Fibroblast of mammary gland (primary cell): ENCODE measurements around the gene AGMO.

Experiments
- DNase-seq: peaks from one replicate; pipeline ENCODE4 v3.0.0-alpha.2; 2010; ENCODE audit warnings: low read depth
- H3K4me3 ChIP-seq: 2 replicates; pipeline ENCODE4 v1.5.1; 2011; ENCODE audit warnings: low read depth, mild to moderate bottlenecking, low read length, moderate library complexity; ENCODE audit not compliant: control insufficient read depth
- TF ChIP-seq, protein P1 (sequence below): conservative IDR thresholded peaks from 2 replicates; pipeline ENCODE4 v1.5.1; 2011; ENCODE audit warnings: low read depth, low read length, inconsistent platforms; ENCODE audit not compliant: control insufficient read depth, insufficient read depth

Gene AGMO

DNA sequence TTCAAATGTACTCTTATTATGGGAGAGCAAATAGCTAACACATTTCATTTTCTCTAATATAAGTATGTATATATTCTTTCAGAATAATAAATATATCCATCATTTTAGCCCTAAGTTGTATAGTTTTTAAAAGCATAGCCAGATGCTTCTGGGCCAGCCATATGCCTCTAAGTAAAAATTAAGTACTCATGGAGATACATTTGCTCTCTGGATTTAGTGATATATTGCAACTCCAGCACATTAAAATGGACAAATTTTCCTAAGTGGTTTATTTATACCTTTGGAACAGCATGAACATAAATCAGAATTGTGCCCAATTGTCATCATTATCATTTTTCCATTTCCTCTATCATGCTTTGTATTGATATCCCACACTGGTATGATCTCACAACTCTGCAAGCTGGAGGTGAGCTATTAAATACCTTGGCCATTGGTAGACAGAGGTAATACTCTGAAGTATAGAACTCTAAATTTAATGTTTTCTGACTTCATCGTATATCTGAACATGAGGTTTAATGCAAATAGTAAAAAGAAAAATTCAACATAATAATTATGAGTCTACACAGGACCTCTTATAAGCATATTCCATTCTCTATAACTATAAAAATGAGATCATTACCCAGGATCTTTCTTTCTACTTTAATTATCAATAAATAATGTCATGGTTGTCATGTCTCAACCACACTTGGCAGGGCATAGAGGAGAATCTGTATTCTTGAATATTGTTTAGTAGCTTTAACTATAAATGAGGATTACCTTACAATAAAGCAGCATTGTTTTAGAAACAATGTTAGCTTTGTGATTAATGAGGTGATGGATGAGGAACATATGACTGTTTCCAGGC is 90.8 kb downstream of the AGMO start:
- DNase-seq: no peak

DNA sequence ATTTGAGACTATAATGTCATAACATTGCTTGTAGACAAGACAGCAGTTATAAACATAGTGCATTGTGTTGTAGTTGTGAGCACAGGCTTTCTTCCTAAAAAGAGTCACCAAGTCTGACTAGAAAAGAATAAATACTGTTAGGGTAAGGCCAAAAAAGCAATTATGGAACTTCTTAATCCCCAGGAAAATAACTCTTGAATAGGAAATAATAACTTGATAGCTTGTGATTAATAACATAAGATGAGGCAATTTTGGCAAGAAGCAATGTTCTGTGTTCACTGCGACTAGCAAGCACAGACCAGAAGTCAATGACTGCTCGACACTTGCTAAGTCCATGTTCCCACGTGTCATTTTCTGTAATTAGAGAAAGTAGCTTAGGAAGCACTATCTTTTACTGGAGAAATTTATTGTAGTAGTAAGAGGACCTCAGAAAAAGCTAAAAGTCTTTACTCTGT is 97.1 kb downstream of the AGMO start:
- TF ChIP-seq, protein P1, sequence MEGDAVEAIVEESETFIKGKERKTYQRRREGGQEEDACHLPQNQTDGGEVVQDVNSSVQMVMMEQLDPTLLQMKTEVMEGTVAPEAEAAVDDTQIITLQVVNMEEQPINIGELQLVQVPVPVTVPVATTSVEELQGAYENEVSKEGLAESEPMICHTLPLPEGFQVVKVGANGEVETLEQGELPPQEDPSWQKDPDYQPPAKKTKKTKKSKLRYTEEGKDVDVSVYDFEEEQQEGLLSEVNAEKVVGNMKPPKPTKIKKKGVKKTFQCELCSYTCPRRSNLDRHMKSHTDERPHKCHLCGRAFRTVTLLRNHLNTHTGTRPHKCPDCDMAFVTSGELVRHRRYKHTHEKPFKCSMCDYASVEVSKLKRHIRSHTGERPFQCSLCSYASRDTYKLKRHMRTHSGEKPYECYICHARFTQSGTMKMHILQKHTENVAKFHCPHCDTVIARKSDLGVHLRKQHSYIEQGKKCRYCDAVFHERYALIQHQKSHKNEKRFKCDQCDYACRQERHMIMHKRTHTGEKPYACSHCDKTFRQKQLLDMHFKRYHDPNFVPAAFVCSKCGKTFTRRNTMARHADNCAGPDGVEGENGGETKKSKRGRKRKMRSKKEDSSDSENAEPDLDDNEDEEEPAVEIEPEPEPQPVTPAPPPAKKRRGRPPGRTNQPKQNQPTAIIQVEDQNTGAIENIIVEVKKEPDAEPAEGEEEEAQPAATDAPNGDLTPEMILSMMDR: no peak

More for the DNA sequence above, 90.8 kb downstream of the AGMO start:
- no peak overlapping the region for H3K4me3 ChIP-seq
- TF ChIP-seq, protein P1: no peak

DNA sequence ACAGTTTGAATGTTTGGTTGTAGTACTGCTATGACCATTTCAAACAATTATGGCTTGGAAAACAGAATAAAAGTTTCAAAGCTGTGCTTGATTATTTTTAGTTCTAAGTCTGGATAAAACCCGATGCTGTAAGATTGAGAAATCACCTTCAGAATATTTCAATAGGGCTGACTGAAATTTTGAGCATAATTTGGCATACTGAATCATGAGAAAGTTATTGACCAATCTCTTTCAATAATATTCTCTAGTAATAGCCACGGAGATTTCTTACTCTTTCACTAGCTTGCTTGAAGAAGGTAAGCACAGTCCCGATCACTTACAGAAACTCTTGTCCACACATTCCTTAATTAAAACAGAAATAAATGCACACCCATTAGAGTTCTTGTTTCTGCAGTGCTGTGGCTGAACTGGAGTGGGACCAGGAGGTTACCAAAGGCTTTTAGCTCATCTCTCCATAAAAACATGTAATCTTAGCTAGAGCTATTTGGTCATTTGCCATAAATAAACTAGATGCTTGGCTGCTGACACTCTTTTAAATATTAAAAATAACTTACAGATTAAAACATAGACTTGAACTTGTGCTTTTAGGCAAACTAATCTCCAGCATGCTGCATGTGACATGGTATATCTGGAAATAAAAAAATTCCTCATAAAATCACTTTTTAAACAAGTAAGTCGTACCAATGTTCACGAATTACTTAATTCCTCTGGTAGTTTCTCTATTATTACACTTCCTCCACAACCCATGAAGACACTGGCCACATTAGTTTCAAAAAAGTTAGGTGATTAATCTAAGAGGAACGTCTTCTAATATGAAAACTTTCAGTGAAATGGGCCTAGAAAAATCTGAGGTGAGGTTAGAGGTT is 97.8 kb downstream of the AGMO start:
- peak; percentile 52 for DNase-seq
- TF ChIP-seq, protein P1: no peak
- no peak overlapping the region for H3K4me3 ChIP-seq

More for the DNA sequence above, 97.1 kb downstream of the AGMO start:
- no peak overlapping the region for H3K4me3 ChIP-seq
- peak; percentile 47 for DNase-seq

DNA sequence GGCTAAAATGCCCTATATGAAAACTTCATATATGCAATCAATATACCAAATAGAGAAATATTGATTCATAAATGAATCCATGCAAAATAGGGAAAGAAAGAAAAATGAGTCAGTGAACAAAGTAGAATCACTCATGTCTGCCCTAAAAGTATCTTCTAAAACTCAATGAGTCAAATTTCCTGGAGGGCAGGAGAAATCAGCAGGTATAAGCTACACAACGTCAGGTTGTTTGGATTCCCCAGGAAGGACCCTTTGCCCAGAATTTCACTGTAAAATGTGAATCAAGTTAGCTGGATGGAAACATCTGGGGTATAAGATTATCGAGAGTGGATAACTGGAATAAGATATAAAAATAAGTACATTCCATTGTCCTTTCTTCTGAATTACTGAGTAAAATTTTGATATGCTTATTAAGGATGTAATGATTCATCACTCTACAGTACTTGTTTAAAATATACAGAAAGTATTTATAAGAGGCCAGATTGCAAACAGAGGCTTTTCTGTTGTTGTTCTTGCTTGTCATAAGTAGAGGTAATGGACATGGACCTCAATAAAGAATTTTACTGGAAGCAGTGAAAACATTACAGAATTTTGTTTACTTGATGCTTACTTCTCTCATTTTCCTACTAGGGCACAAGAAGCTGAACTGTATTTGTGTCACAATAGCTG is 99.0 kb downstream of the AGMO start:
- no peak for DNase-seq
- no peak overlapping the region for H3K4me3 ChIP-seq
- TF ChIP-seq, protein P1: no peak

DNA sequence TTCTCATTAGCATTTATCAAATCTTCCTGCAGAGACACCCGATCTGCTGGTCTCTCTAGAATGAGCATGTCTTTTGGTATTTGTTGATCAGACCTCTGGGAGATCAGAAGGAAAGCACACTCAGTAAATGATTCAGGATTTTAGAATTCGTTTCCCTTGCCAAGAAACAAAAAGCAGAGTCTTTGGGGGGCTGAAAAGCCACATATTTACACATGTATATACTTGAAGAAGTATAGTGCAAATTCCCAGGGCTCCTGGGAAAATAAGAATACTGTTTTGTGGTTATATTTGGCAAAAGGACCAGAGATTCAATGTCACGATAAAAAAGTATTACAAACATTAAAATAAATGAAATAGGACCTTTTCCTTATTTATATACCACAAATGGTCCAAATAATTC is 100.2 kb downstream of the AGMO start:
- TF ChIP-seq, protein P1: no peak
- DNase-seq: peak; percentile 95
- no peak overlapping the region for H3K4me3 ChIP-seq

DNA sequence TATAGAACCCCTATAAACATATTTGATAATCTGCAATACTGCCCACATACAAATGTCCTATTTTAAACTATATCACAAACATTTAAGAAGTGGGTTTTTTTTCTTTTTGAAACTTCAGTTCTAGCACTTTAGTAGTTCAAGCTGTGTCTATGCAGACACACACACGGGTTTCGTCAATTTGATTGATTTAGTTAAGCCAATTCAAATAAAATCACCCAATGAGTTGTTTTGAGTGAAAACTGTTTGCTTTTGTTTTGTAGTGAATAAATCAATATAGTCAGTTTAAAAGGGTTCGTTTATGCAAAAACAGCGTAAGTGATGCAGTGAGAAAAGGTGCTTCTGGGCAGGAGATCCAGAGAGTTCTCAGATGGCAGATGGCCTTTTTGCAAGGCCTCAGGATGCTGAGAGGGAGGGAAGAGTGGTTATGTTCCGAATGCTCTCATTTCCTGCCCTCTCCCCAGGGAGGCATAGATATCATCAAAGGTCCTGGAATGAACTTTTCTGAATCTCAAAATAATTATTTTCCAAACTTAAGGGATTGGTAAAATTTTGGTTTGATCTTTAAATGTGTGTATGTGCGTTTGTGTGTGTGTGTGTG is 102.7 kb downstream of the AGMO start:
- H3K4me3 ChIP-seq: no peak overlapping the region
- TF ChIP-seq, protein P1: no peak
- DNase-seq: peak; percentile 78
